ENCODE results near the gene FPGT.
"Not testable (repeated sequence)": the region's sequence is repeated elsewhere in the genome, so short reads cannot be mapped to it uniquely, and the experiment has no call there.

Gene FPGT

DNA sequence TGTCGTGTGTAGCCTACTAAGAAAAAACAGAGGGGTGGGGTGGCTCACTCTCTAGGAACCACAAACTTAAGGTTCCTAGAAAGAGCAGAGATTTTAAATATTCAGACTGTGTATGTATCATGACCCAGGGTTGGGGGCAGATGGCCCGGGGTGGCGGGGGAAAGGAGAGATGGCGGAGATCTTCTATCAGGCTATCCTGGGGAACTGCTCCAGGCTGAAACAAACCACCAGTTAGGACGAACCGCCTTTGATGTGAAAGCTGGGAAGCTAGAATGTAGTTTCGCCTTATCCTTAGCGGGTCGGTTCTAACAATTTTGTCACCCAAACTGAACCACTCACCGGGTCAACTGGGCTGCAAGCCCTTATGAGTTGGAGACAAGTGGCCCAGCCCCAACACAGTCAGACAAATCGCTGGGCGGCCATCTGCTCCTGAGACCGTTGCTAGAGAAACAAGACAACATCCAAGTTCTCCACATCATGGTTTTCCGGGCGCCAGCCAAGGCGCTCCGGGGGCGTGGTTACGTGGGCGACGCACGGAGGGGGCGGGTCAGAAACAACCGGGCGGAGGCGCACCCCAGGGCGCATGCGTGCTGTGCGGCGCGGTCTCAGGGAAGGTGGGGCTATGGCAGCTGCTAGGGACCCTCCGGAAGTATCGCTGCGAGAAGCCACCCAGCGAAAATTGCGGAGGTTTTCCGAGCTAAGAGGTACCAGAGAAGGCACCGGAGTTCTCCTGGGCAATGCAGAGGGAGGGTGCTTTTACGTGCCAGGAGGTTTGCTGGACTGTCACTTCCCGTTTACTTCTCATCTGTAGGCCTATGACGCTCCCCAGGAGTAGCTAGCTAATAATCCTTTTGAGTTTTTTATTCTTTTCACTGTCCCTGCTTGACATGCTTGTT, at the start of gene FPGT, which contains the start of gene LRRIQ3:
Gene FPGT, plus strand, starts transcription at position 586 of the 896 bp plus-strand sequence. Its CDS starts 37 bp downstream, at position 623.
Gene LRRIQ3, minus strand, starts transcription at position 520 of the 896 bp plus-strand sequence. CDS start 14,492 bp downstream, outside the sequence.
- DNase-seq, result peak; percentile 62

- no peak for DNase-seq
These were observed 38.0 kb upstream of the FPGT start for GRCh38 chr1:74160046-74160445.

DNA sequence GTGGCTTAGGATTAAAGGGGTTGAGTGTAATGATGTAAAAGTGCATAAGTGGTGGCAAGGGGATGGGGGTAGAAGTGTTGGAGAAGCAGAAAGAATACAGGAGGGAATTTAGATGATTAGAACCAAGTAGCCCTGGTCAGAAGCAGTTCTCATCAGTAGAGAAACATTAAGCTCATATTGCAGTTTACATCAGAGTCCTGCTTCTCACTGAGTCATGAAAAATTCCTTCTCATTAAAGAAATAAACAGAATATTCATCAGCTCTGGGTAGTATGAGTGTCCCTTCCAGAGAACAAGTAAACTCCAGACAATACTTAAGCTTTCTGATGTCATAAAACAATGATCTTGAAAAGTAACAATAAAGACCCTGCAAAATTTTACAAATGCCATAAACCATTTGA, 36.5 kb upstream of the FPGT start:
- DNase-seq, result no peak

- no peak for DNase-seq
These were observed 35.7 kb upstream of the FPGT start for GRCh38 chr1:74162333-74162732.

DNA sequence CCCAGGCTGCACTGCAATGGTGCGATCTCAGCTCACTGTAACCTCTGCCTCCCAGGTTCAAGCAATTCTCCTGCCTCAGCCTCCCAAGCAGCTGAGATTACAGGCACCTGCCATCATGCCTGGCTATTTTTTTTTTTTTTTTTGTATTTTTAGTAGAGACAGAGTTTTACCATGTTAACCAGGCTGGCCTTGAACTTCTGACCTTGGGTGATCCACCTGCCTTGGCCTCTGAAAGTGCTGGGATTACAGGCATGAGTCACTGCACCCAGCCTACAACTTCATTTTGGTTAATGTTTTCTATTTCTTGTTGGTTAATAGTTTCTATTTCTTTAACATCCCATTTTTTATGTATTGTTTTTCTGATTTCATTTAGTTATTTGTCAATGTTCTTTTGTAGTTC, 23.6 kb upstream of the FPGT start:
- DNase-seq, result not testable (repeated sequence)

DNA sequence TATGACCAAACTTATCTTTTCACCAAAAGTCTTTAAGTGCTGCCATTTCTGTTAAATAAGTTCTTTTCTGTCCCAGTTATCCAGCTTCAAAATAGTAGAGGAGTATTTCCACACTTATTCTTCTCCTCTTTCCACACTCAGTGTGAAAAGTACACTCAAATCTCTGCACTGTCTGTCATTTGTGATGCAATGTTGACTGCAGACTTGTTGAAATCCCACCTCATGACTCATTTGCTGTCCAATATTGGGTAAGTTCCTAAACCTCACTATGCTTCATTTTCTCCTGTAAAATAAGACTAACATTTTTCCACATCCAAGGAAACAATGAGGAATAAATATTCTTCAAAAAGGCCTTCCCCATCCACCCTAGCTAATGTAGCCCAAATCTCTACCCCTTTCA, 17.6 kb upstream of the FPGT start:
- no peak for DNase-seq

GRCh38 chr1:74193908-74194307, 4.1 kb upstream of the FPGT start:
- DNase-seq, result no peak

DNA sequence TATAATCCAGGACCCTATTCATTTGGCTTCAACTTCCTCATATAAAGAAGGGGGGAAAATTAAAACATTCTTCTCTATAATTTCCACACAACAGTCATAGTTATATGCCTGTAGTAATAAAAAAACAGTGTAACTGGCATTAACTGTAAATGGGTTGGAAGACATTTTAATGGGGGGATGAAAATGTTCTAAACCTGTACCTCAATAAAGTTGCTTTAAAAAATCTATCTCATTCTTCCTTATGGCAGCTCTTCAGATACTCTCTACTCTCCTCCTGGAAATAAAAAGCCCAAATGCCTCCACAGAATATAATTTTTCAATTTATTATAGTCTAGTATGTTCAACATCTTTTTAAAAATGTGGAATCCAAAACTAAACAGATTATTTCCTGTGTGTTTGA, 2.7 kb upstream of the FPGT start:
- no peak for DNase-seq

GRCh38 chr1:74197255-74197654, 787 bp upstream of the FPGT start:
- DNase-seq, result no peak

DNA sequence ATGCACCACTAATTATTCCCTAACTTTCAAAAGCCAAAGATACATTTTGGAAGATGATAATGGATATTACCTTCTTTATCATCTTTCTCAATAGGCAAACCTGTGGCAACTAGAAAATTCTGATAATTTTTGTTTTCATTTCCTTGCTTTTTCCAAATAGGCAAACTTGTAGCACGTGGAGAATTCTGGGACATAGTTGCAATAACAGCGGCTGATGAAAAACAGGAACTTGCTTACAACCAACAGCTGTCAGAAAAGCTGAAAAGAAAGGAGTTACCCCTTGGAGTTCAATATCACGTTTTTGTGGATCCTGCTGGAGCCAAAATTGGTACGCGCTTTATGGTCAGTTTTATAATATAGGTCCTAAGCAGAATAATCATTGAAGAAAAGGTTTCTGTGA, 1.5 kb downstream of the FPGT start:
- DNase-seq, result no peak

- DNase-seq, result no peak
These were observed 7.2 kb downstream of the FPGT start for GRCh38 chr1:74205266-74205665.

DNA sequence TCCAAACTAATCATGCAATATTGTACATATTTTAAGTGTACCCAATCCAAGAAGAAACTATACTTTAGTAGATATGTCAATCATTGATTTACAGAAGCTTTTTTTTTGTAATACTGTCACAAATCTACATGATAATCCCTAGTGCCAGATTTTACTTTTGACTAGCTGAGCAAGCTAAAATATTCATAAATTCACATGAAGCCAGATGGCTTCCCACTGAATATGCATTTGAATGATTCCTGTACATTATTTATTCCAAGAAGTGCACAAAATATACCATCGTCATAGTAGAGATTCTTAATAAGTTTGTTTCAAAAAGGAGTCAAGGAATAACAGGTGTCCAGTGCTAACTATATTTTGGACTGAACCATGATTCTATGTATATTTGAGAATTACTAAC, 17.2 kb downstream of the FPGT start:
- DNase-seq, result no peak

DNA sequence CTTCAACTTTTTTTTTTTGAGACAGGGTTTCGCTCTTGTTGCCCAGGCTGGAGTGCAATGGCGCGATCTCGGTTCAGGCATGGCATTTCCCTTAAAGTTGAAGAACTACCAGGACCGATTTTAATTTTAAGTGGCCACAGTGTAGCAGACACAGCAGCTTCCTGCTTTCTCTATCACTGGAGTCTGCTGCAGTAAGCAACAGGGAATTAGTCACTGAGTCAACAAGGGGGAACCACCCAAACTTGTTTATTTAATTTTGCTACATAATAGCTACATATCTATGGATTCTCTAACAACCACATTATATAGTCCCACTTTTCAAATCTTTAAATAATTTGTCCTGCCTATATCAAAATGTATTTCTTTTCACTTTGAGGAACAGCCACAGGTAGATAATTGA, 24.7 kb downstream of the FPGT start:
- DNase-seq, result no peak

DNA sequence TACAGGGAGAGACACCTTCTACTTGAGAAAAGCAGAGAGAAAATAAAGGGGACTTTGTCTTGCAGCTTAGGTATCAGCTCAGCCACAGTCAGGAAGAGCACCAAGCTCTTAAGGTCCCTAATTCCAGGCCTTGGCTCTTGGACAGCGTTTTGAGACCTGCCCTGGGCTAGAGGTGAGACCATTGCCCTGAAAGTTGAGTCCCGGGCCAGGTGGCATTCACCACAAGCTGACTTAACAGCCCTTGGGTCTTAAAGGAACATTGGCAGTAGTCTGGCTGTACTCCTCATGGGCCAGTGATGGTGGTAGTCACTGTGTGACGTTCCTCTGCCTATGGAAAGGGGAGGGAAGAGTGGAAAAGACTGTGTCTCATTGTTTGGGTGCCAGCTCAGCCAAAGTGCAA, 25.4 kb downstream of the FPGT start:
- no peak for DNase-seq

DNA sequence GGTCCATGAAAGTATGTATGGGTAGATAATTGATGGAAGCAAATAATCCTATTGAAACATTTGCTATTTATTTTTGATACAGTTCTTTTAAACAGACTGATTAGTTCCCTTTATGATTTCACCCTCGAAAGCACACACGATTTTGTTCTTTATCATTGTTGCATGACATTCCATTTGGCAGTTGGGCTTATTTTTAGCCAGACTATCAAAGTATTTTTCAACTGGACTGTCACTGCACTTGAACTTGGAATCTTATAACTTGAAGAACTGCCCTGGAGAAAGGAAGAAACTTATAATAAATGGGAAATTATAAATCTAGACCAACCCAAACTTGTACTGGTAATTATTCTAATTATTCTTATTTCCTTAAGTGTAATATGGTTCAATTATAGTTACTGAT, 37.1 kb downstream of the FPGT start, which contains the start of gene TNNI3K:
Gene TNNI3K, plus strand, starts transcription at position 235 of the 400 bp plus-strand sequence. Its CDS starts 65 bp downstream, at position 300.
- no peak for DNase-seq

GRCh38 chr1:74236440-74236839, 38.4 kb downstream of the FPGT start:
- no peak for DNase-seq

GRCh38 chr1:74237035-74237434, 39.0 kb downstream of the FPGT start:
- DNase-seq, result no peak

GRCh38 chr1:74237787-74238186, 39.7 kb downstream of the FPGT start:
- no peak for DNase-seq

- no peak for DNase-seq
These were observed 47.2 kb downstream of the FPGT start for GRCh38 chr1:74245168-74245772.

- no peak for DNase-seq
These were observed 48.3 kb downstream of the FPGT start for GRCh38 chr1:74246315-74246714.

- DNase-seq, result no peak
These were observed 50.0 kb downstream of the FPGT start for GRCh38 chr1:74247881-74248528.

GRCh38 chr1:74253243-74253824, 55.3 kb downstream of the FPGT start:
- not testable (repeated sequence) for DNase-seq
